Kidney epithelial cell (primary cell): ENCODE data around the gene ODC1. TPM values are rescaled to one million over a fixed set of nuclear protein-coding genes. Genes with fewer than 3 reads are reported as not detected.

Experiments
- DNase-seq: peaks from one replicate; pipeline ENCODE4 v3.0.0-alpha.2; 2010; ENCODE audit warnings: low read depth
- H3K27me3 ChIP-seq: 2 replicates; pipeline ENCODE4 v1.6.0; 2011; ENCODE audit warnings: low read length; ENCODE audit not compliant: control insufficient read depth, insufficient read depth
- H3K36me3 ChIP-seq: 2 replicates; pipeline ENCODE4 v1.5.1; 2011; ENCODE audit warnings: low read length; ENCODE audit not compliant: control insufficient read depth, insufficient read depth
- H3K4me3 ChIP-seq: 2 replicates; pipeline ENCODE4 v1.5.1; 2011; ENCODE audit warnings: low read depth, mild to moderate bottlenecking, control low read depth, low read length
- CTCF ChIP-seq: IDR thresholded peaks from 2 replicates; pipeline ENCODE4 v1.5.1; 2011; ENCODE audit warnings: mild to moderate bottlenecking, moderate library complexity, low read length, control low read depth, inconsistent platforms; ENCODE audit not compliant: insufficient read depth, poor library complexity, severe bottlenecking
- total RNA-seq: library from RNA; depleted of rRNA; stranded (reverse); fragments of >200 nt; gene quantifications from 2 replicates; pipeline ENCODE4 v1.2.3, GENCODE V29; 2015

The ODC1 gene
- total RNA-seq, 1 donor from 2014 or later, result 394 TPM

GRCh38 chr2:10399358-10399757, 48.8 kb downstream of the ODC1 start:
- no peak for TF ChIP-seq CTCF
- no peaks in the 10 kb centered on the region for H3K36me3 ChIP-seq
- DNase-seq, result no peak

DNA sequence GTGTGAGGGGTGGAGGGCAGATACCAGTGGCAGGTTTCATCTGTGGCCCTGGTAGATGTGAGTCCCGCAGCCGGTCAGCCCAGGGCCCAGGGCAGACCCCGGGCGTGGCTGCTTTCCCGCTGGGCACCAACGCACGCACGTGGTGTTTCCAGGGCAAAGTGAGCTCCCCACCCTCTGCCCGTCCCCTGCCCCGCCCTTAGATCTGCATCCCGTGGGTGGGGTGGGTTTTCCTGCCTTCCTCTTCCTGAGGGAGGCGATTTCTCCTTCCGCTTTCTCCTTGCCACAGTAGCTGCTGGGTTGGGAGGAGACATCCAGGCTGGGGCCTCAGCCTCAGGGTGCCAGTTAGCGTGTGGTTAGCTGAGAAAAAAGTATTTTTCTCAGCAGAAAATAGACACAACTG, 49.6 kb downstream of the ODC1 start:
- no peak for TF ChIP-seq CTCF
- no peaks in the 10 kb centered on the region for H3K27me3 ChIP-seq
- no peak overlapping the region for H3K4me3 ChIP-seq
- DNase-seq, result no peak
- H3K36me3 ChIP-seq, result no peaks in the 10 kb centered on the region

More at GRCh38 chr2:10399358-10399757, 48.8 kb downstream of the ODC1 start:
- no peak overlapping the region for H3K4me3 ChIP-seq
- no peaks in the 10 kb centered on the region for H3K27me3 ChIP-seq

GRCh38 chr2:10397878-10398277, 50.2 kb downstream of the ODC1 start:
- Histone ChIP-seq H3K36me3 (no peaks in the 10 kb centered on the region), H3K27me3 (no peaks in the 10 kb centered on the region), H3K4me3 (no peak overlapping the region)
- DNase-seq, result no peak
- TF ChIP-seq CTCF, result no peak

DNA sequence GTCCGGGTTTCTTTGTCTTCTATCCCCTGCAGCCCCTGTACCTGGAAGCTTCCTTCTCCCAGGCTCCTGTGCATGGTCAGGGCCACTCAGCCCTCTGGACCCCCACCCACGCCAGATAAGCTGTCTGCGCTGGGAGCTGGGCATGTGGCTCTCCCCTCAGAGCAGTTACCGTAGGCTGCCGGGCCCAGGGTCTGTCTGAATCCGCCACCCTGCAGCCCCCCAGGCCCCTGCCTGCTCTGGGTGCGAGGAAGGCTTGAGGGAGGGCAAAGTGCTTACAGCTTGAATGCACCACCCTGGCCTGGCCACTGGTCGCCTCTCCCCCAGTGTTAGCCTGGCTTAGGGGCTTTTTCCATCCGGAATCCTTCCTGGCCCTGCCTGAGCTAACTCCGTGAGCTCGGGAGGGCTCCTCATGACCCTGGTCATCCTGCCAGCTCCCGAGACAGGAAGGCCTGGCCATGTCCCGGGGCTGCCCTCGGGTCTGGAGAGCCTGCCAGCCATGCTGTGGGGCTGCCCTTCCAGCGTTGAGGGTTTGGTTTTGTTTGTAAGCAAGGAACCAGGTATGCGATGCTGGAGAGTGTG, 50.7 kb downstream of the ODC1 start:
- no peak for TF ChIP-seq CTCF
- H3K27me3 ChIP-seq, result no peaks in the 10 kb centered on the region
- no peaks in the 10 kb centered on the region for H3K36me3 ChIP-seq
- H3K4me3 ChIP-seq, result no peak overlapping the region
- DNase-seq, result no peak

GRCh38 chr2:10396464-10396863, 51.7 kb downstream of the ODC1 start:
- no peak for TF ChIP-seq CTCF
- H3K27me3 ChIP-seq, result no peaks in the 10 kb centered on the region
- no peaks in the 10 kb centered on the region for H3K36me3 ChIP-seq

DNA sequence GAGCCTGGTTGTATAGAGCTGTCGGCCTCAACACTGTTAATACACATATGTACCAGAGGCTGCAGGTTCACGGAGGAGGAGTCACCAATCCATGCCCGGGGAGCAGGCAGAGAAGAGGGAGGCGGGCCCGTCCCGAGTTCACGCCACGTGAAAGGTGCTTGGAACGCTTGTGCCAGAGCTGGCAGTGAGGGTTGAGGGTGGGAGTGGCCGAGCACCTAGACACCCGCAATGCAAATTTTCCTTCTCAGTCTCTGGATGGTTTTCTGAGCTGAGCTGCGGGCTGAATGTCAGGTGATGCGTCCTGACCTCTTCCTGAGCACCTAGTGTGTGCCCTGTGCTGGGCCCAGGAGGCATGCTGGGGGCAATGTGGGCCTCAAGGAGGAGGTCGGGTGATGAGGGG, 52.2 kb downstream of the ODC1 start:
- Histone ChIP-seq H3K4me3 (no peak overlapping the region), H3K36me3 (no peaks in the 10 kb centered on the region), H3K27me3 (no peaks in the 10 kb centered on the region)
- DNase-seq, result no peak
- TF ChIP-seq CTCF, result no peak

More at GRCh38 chr2:10396464-10396863, 51.7 kb downstream of the ODC1 start:
- no peak overlapping the region for H3K4me3 ChIP-seq
- no peak for DNase-seq
